Neuronal stem cell (in vitro differentiated cells): Measurements from ENCODE around the gene MB.

ENCODE experiments used
- DNase-seq: peaks from one replicate; pipeline ENCODE4 v3.0.0-alpha.2; 2013; ENCODE audit warnings: low spot score
- H2AFZ ChIP-seq: one replicate; pipeline ENCODE4 v1.6.1; 2013; ENCODE audit warnings: mild to moderate bottlenecking, low read length, inconsistent platforms
- H2AK5ac ChIP-seq: 2 replicates; pipeline ENCODE4 v1.6.1; 2013; ENCODE audit warnings: low read depth, mild to moderate bottlenecking, inconsistent platforms, low read length, moderate library complexity, mixed read lengths
- H2BK120ac ChIP-seq: 2 replicates; pipeline ENCODE4 v1.6.1; 2013; ENCODE audit warnings: low read depth, mild to moderate bottlenecking, inconsistent platforms, low read length, moderate library complexity, mixed read lengths
- H2BK12ac ChIP-seq: one replicate; pipeline ENCODE4 v1.6.1; 2013; ENCODE audit warnings: low read length, inconsistent platforms
- H2BK15ac ChIP-seq: 2 replicates; pipeline ENCODE4 v1.6.1; 2013; ENCODE audit warnings: mild to moderate bottlenecking, low read length, inconsistent platforms, mixed read lengths
- H2BK5ac ChIP-seq: one replicate; pipeline ENCODE4 v1.6.1; 2013; ENCODE audit warnings: inconsistent platforms, mild to moderate bottlenecking, low read length, moderate library complexity
- H3K14ac ChIP-seq: one replicate; pipeline ENCODE4 v1.6.1; 2013; ENCODE audit warnings: low read length, inconsistent platforms
- H3K18ac ChIP-seq: 2 replicates; pipeline ENCODE4 v1.6.1; 2013; ENCODE audit warnings: low read length, inconsistent platforms
- H3K23ac ChIP-seq: 2 replicates; pipeline ENCODE4 v1.6.1; 2013; ENCODE audit warnings: low read depth, mild to moderate bottlenecking, mixed read lengths, low read length, inconsistent platforms; ENCODE audit not compliant: poor library complexity
- H3K27ac ChIP-seq: replicated peaks from 3 replicates; pipeline ENCODE4 v1.5.1; 2013; ENCODE audit warnings: low read length, inconsistent platforms
- H3K27me3 ChIP-seq, 3 experiments: 2 replicates each; pipeline ENCODE4 v1.6.1; 2013; ENCODE audit warnings: low read length in 3 of 3, mild to moderate bottlenecking in 2 of 3, inconsistent platforms in 1 of 3, low read depth in 1 of 3, mixed read lengths in 1 of 3, moderate library complexity in 1 of 3; ENCODE audit not compliant: control insufficient read depth in 3 of 3, insufficient read depth in 3 of 3
- H3K36me3 ChIP-seq, 2 donors: replicated peaks in 1 of 2; 2 replicates each; pipeline ENCODE4 v1.6.1; 2013; ENCODE audit warnings: low read length in 2 of 2; ENCODE audit not compliant: control insufficient read depth in 2 of 2, insufficient read depth in 2 of 2
- H3K4ac ChIP-seq: 2 replicates; pipeline ENCODE4 v1.6.1; 2013; ENCODE audit warnings: inconsistent platforms, mild to moderate bottlenecking, low read length, moderate library complexity
- H3K4me1 ChIP-seq, 2 donors: 1 replicate in 1 of 2; 2 replicates in 1 of 2; pipeline ENCODE4 v1.6.1; 2013; ENCODE audit warnings: low read length in 2 of 2, low read depth in 1 of 2; ENCODE audit not compliant: control insufficient read depth in 2 of 2, insufficient read depth in 1 of 2
- H3K4me2 ChIP-seq: one replicate; pipeline ENCODE4 v1.6.1; 2013; ENCODE audit warnings: mild to moderate bottlenecking, low read length, inconsistent platforms; ENCODE audit not compliant: insufficient read depth, poor library complexity, severe bottlenecking
- H3K4me3 ChIP-seq, 2 donors: 2 replicates each; pipeline ENCODE4 v1.5.1; 2013; ENCODE audit warnings: low read length in 2 of 2, mild to moderate bottlenecking in 2 of 2, inconsistent platforms in 1 of 2, moderate library complexity in 1 of 2
- H3K79me1 ChIP-seq: one replicate; pipeline ENCODE4 v1.6.1; 2013; ENCODE audit warnings: low read depth, mild to moderate bottlenecking, inconsistent platforms, low read length, moderate library complexity
- H3K9ac ChIP-seq: one replicate; pipeline ENCODE4 v1.6.1; 2013; ENCODE audit warnings: mild to moderate bottlenecking, low read depth, low read length, inconsistent platforms; ENCODE audit not compliant: poor library complexity
- H3K9me3 ChIP-seq, 2 donors: replicated peaks in 1 of 2; 2 replicates each; pipeline versions ENCODE3 to v1.6.1; 2013; ENCODE audit warnings: low read length in 2 of 2, mild to moderate bottlenecking in 2 of 2, inconsistent platforms in 1 of 2, low read depth in 1 of 2, mixed read lengths in 1 of 2, moderate library complexity in 1 of 2; ENCODE audit not compliant: control insufficient read depth in 2 of 2, insufficient read depth in 1 of 2
- H4K8ac ChIP-seq: one replicate; pipeline ENCODE4 v1.6.1; 2013; ENCODE audit warnings: low read depth, mild to moderate bottlenecking, inconsistent platforms, low read length, moderate library complexity
- H4K91ac ChIP-seq: one replicate; pipeline ENCODE4 v1.6.1; 2013; ENCODE audit warnings: low read length, low read depth, mild to moderate bottlenecking, inconsistent platforms; ENCODE audit not compliant: poor library complexity
- WGBS, 2 donors: extraction: QIAGEN DNeasy Blood & Tissue Kit; methylation state at CpG; one replicate each; pipeline ENCODE4 v1.1.7; 2013; ENCODE audit warnings: missing lambda C conversion rate in 2 of 2, mixed read lengths in 1 of 2; ENCODE audit not compliant: insufficient read length in 2 of 2, insufficient replicate concordance in 1 of 2; ENCODE audit errors: extremely low coverage in 2 of 2; 5-methylcytosine and 5-hydroxymethylcytosine counted together

The MB gene

GRCh38 chr22:35600476-35600875 lies 16.7 kb downstream of the MB start:
- no peak overlapping the region for H3K27ac ChIP-seq
- H3K9ac ChIP-seq = no peak overlapping the region
- no peak overlapping the region for H2BK5ac ChIP-seq
- no peak overlapping the region for H2BK12ac ChIP-seq
- H4K91ac ChIP-seq = no peak overlapping the region
- peak overlapping the region; percentile 62 for H3K18ac ChIP-seq
- peaks cover 0 to 4% of the 10 kb centered on the region in 2 donors for H3K36me3 ChIP-seq
- H4K8ac ChIP-seq = no peak overlapping the region
- no peak overlapping the region for H3K4me2 ChIP-seq
- WGBS, 2 donors = no CpG with 5 or more reads among the region's 12 CpGs
- H3K23ac ChIP-seq = no peak overlapping the region
- H2BK120ac ChIP-seq = no peak overlapping the region
- H2AK5ac ChIP-seq = no peak overlapping the region
- H3K79me1 ChIP-seq = no peaks in the 10 kb centered on the region
- H3K27me3 ChIP-seq = peaks cover 0 to 9% (median 0%) of the 10 kb centered on the region in 3 experiments
- no peak overlapping the region for H3K4me3 ChIP-seq
- no peak overlapping the region for H2BK15ac ChIP-seq
- H3K9me3 ChIP-seq = peaks cover 0 to 2% of the 10 kb centered on the region in 2 donors
- H3K4me1 ChIP-seq = peaks cover 0 to 2% of the 10 kb centered on the region in 2 donors
- DNase-seq = no peak
- no peak overlapping the region for H3K4ac ChIP-seq
- no peak overlapping the region for H3K14ac ChIP-seq
- no peak overlapping the region for H2AFZ ChIP-seq

DNA sequence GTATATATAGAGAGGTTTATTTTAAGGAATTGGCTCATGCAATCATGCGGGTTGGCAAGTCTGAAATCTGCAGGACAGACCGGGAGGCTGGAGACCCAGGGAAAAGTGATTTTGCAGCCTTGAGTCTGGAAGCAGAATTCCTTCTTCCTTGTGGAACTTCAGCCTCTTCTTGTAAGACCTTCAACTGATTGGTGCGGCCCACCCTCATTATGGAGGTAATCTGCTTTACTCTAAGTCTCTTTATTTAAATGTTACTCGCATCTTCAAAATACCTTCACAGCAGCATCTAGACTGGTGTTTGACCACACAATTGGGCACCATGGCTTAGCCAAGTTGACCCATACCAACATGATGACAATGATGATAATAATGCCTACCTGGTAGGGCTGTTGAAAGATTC lies 17.8 kb downstream of the MB start:
- no peaks in the 10 kb centered on the region for H3K4me1 ChIP-seq
- H2BK12ac ChIP-seq = no peak overlapping the region
- no peak overlapping the region for H3K9ac ChIP-seq
- H3K23ac ChIP-seq = no peak overlapping the region
- H3K79me1 ChIP-seq = no peaks in the 10 kb centered on the region
- H4K91ac ChIP-seq = no peak overlapping the region
- H3K4ac ChIP-seq = no peak overlapping the region
- H4K8ac ChIP-seq = no peak overlapping the region
- H3K18ac ChIP-seq = no peak overlapping the region
- H3K36me3 ChIP-seq = peaks cover 0 to 4% of the 10 kb centered on the region in 2 donors
- H3K14ac ChIP-seq = no peak overlapping the region
- H3K4me3 ChIP-seq = no peak overlapping the region
- H2BK120ac ChIP-seq = no peak overlapping the region
- no CpG with 5 or more reads among the region's 4 CpGs for WGBS, 2 donors
- H2BK5ac ChIP-seq = no peak overlapping the region
- DNase-seq = no peak
- no peak overlapping the region for H3K4me2 ChIP-seq
- H2AK5ac ChIP-seq = no peak overlapping the region
- H2AFZ ChIP-seq = no peak overlapping the region
- H3K27ac ChIP-seq = no peak overlapping the region
- H2BK15ac ChIP-seq = no peak overlapping the region
- H3K9me3 ChIP-seq = peaks cover 0 to 5% of the 10 kb centered on the region in 2 donors
- H3K27me3 ChIP-seq = peaks cover 0 to 9% (median 0%) of the 10 kb centered on the region in 3 experiments

DNA sequence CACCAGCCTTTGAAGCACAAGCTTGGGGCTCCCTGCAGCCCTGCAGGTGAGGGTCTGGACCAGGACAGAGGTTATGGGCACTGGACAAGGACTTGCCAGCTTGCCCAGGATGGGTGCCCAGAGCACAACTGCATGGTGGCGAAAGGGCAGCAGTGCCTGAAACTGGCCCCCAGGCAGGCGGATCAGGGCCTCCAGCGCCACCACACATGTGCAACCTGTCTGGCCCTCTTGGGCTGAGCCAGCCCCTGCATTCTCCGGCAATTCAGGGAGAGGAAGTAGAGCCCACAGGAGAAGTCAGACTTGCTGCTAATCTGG lies 18.8 kb downstream of the MB start:
- Histone ChIP-seq H2BK12ac (no peak overlapping the region), H3K36me3 (peaks cover 0 to 4% of the 10 kb centered on the region in 2 donors), H3K9ac (peak overlapping the region; percentile 27), H2BK120ac (no peak overlapping the region), H3K4me2 (no peak overlapping the region), H3K4ac (no peak overlapping the region), H3K27me3 (peaks cover 0 to 9% (median 0%) of the 10 kb centered on the region in 3 experiments), H3K27ac (no peak overlapping the region), H4K8ac (no peak overlapping the region), H3K4me1 (peaks cover 0 to 3% of the 10 kb centered on the region in 2 donors), H2BK15ac (peak overlapping the region; percentile 39), H2AK5ac (no peak overlapping the region), H3K18ac (peak overlapping the region; percentile 39), H2BK5ac (peak overlapping the region; percentile 19), H3K14ac (no peak overlapping the region), H3K4me3 (no peak overlapping the region), H3K23ac (peak overlapping the region; percentile 44), H2AFZ (no peak overlapping the region), H3K9me3 (peaks cover 0 to 5% of the 10 kb centered on the region in 2 donors), H4K91ac (no peak overlapping the region), H3K79me1 (no peaks in the 10 kb centered on the region)
- DNase-seq = no peak
- WGBS, 2 donors = no CpG with 5 or more reads among the region's 4 CpGs

DNA sequence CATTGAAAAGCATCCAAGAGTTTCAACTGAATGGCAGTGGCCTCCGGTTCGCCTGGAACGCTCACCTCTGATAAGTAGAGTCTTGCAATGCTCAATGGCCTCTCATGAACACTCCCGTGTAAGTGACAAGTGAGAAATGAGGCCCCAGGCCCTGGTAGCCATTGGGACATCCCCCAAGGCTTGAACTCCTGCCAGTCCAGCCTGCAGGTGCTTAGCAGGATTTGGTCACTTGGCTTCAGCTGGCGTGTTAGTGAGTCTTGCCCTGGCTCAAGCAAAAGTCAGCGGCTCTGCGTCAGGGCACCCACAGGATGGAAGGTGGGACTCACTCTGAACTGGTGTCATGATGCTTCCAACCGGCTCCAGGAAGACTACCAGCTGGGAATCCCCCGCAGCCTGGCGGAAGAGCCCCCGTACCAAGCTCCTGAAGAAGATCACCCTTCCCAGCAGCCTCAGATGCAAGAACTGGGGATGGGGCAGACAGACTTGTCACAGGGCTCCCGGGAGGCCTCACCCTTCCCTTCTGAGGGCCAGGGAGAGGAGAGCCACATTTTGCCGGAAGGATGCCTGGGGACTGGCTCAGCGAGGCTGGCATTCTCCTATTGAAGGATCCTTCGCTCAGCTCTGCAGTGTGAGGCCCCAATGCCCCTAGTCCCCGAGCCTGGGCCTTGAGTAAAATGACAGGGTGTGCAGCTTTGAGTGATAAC lies 19.3 kb downstream of the MB start:
- H2BK12ac ChIP-seq = no peak overlapping the region
- H4K8ac ChIP-seq = no peak overlapping the region
- H2BK15ac ChIP-seq = peak overlapping the region; percentile 39
- peak overlapping the region; percentile 44 for H3K23ac ChIP-seq
- no peak overlapping the region for H3K4me2 ChIP-seq
- H4K91ac ChIP-seq = no peak overlapping the region
- H3K9ac ChIP-seq = peak overlapping the region; percentile 27
- no peaks in the 10 kb centered on the region for H3K79me1 ChIP-seq
- no CpG with 5 or more reads among the region's 16 CpGs for WGBS, 2 donors
- H2AFZ ChIP-seq = no peak overlapping the region
- H3K14ac ChIP-seq = no peak overlapping the region
- H3K36me3 ChIP-seq = peaks cover 0 to 4% of the 10 kb centered on the region in 2 donors
- H3K4ac ChIP-seq = no peak overlapping the region
- H3K4me3 ChIP-seq = no peak overlapping the region
- H2BK5ac ChIP-seq = peak overlapping the region; percentile 19
- no peak overlapping the region for H3K27ac ChIP-seq
- H3K18ac ChIP-seq = peak overlapping the region; percentile 39
- H3K4me1 ChIP-seq = peaks cover 0 to 3% of the 10 kb centered on the region in 2 donors
- no peak overlapping the region for H2BK120ac ChIP-seq
- peaks cover 0 to 9% (median 0%) of the 10 kb centered on the region in 3 experiments for H3K27me3 ChIP-seq
- H2AK5ac ChIP-seq = peak overlapping the region; percentile 41
- H3K9me3 ChIP-seq = peaks cover 0 to 5% of the 10 kb centered on the region in 2 donors
- no peak for DNase-seq
